DND-41 (cell line): ENCODE measurements around the gene DPH6.

Experiments
- ATAC-seq: fragments of 200-7000 bp; cut with Tn5 transposase; 3 replicates; pipeline ENCODE4 v1.9.1; 2021; ENCODE audit warnings: low read depth; ENCODE audit not compliant: insufficient read depth
- DNase-seq: peaks from one replicate; pipeline ENCODE4 v3.0.0-alpha.2; 2020
- H2AFZ ChIP-seq: 2 replicates; pipeline ENCODE4 v1.6.0; 2012; ENCODE audit warnings: low read depth, low read length
- H3K27ac ChIP-seq: 2 replicates; pipeline ENCODE4 v1.5.1; 2012; ENCODE audit warnings: low read length, inconsistent platforms
- H3K27me3 ChIP-seq: fragments of 200-600 bp; sonication (generic); 2 replicates; pipeline ENCODE4 v1.6.0; 2012; ENCODE audit warnings: low read length, mild to moderate bottlenecking, inconsistent platforms; ENCODE audit not compliant: insufficient read depth, poor library complexity
- H3K36me3 ChIP-seq: 2 replicates; pipeline ENCODE4 v1.5.1; 2012; ENCODE audit warnings: low read length, inconsistent platforms; ENCODE audit not compliant: insufficient read depth
- H3K4me1 ChIP-seq: 2 replicates; pipeline ENCODE4 v1.5.1; 2012; ENCODE audit warnings: mild to moderate bottlenecking, low read length; ENCODE audit not compliant: insufficient read depth
- H3K4me2 ChIP-seq: 2 replicates; pipeline ENCODE4 v1.6.0; 2012; ENCODE audit warnings: mild to moderate bottlenecking, moderate library complexity, low read length, inconsistent platforms; ENCODE audit not compliant: insufficient read depth
- H3K4me3 ChIP-seq, 2 experiments: fragments of 200-600 bp in 1 of 2; shearing (Covaris generic) in 1 of 2; 2 replicates each; pipeline ENCODE4 v1.5.1; 2012 to 2016; ENCODE audit warnings: inconsistent platforms in 2 of 2, low read length in 2 of 2, mild to moderate bottlenecking in 2 of 2, low read depth in 1 of 2, moderate library complexity in 1 of 2
- H3K79me2 ChIP-seq: 2 replicates; pipeline ENCODE4 v1.6.0; 2012; ENCODE audit warnings: low read length, inconsistent platforms; ENCODE audit not compliant: insufficient read depth
- H3K9ac ChIP-seq: 2 replicates; pipeline ENCODE4 v1.6.0; 2012; ENCODE audit warnings: low read depth, mild to moderate bottlenecking, inconsistent platforms, low read length, moderate library complexity
- H3K9me3 ChIP-seq: 2 replicates; pipeline ENCODE4 v1.5.1; 2012; ENCODE audit warnings: low read length, moderate library complexity, mild to moderate bottlenecking, inconsistent platforms; ENCODE audit not compliant: insufficient read depth, severe bottlenecking
- H4K20me1 ChIP-seq: 2 replicates; pipeline ENCODE4 v1.6.0; 2012; ENCODE audit warnings: low read length; ENCODE audit not compliant: insufficient read depth
- CTCF ChIP-seq: IDR thresholded peaks from 2 replicates; pipeline ENCODE4 v1.5.1; 2012; ENCODE audit warnings: borderline replicate concordance, low read length, moderate library complexity, mild to moderate bottlenecking; ENCODE audit not compliant: poor library complexity, severe bottlenecking; ENCODE audit errors: extremely low read depth
- EZH2 ChIP-seq: IDR thresholded peaks from 3 replicates; pipeline ENCODE4 v1.6.1; 2012; ENCODE audit warnings: borderline replicate concordance, low read depth, mild to moderate bottlenecking, moderate library complexity, low read length, inconsistent platforms; ENCODE audit not compliant: severe bottlenecking

Gene DPH6

DNA sequence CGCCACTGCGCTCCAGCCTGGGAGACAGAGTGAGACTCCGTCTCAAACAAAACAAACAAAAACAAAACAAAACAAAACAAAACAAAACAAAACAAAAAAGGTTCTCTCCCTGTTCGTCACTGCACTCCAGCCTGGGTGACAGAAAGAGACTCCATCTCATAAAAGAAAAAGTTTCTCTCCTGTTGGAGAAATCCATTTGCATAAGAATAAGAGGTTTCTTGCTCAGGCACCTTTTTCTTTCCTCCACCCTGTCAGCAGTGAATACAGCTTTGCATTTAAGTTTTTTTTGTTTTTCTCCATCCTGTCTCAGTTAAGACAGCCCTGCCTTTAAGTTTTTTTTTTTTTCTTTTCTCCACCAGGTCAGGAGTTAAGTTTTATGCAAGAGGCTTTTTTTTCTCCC is 109.5 kb downstream of the DPH6 start:
- Histone ChIP-seq H3K79me2 (no peaks in the 10 kb centered on the region), H3K27me3 (no peaks in the 10 kb centered on the region), H3K4me1 (no peaks in the 10 kb centered on the region), H2AFZ (no peak overlapping the region), H3K9ac (no peak overlapping the region), H3K9me3 (no peaks in the 10 kb centered on the region), H4K20me1 (no peaks in the 10 kb centered on the region), H3K27ac (no peak overlapping the region), H3K4me2 (no peak overlapping the region), H3K4me3 (no peak overlapping the region), H3K36me3 (no peaks in the 10 kb centered on the region)
- TF ChIP-seq EZH2 (no peak), CTCF (no peak)
- no peak for DNase-seq
- ATAC-seq = no peak

DNA sequence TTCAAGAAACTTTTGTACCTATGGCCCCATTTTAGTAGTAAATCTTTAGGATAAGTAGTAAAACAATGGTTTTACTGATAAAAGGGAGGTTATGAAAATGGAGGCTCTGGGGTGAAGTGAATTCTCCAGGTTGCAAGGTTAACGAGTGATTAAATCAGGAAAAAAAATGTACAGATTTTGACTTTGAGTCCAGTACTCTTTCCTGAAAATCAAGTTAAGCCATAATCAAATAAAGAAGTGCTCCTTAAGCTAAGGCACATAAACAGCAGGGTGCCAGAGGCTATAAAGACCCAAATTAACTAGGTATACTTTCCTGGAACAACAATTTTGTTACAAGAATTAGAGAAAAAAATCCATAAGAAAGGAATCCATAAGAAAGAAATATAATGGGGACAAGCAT is 114.7 kb downstream of the DPH6 start:
- ATAC-seq (no peak), DNase-seq (no peak)
- H3K79me2 ChIP-seq = no peaks in the 10 kb centered on the region
- H3K9me3 ChIP-seq = no peaks in the 10 kb centered on the region
- TF ChIP-seq EZH2 = no peak
- no peak for TF ChIP-seq CTCF
- no peak overlapping the region for H3K4me2 ChIP-seq
- H2AFZ ChIP-seq = no peak overlapping the region
- no peak overlapping the region for H3K9ac ChIP-seq
- no peaks in the 10 kb centered on the region for H3K27me3 ChIP-seq
- no peaks in the 10 kb centered on the region for H3K36me3 ChIP-seq
- H3K27ac ChIP-seq = no peak overlapping the region
- H4K20me1 ChIP-seq = no peaks in the 10 kb centered on the region
- no peak overlapping the region for H3K4me3 ChIP-seq
- H3K4me1 ChIP-seq = no peaks in the 10 kb centered on the region

DNA sequence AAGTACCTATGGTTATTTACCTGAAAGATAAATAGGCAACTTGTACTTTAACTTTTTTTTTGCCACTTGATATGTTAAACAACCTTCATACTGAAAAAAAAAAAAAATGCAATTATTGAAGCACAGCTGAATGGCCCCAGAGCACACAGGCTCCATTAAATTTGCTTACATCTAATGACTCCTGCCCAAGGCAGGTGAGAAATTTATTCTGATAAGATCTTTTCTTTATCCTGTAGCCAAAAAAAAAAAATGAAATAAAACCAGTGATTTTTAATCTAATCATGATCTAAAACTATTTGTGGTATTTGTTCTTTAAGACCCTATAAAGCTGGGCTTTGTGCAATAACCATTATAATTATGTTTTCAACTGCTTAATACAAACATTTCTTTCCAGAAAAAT is 115.7 kb downstream of the DPH6 start:
- H3K9me3 ChIP-seq = no peaks in the 10 kb centered on the region
- H3K79me2 ChIP-seq = no peaks in the 10 kb centered on the region
- no peak for TF ChIP-seq EZH2
- TF ChIP-seq CTCF = no peak
- H3K4me1 ChIP-seq = no peaks in the 10 kb centered on the region
- no peak for ATAC-seq
- no peaks in the 10 kb centered on the region for H3K27me3 ChIP-seq
- no peak overlapping the region for H2AFZ ChIP-seq
- H4K20me1 ChIP-seq = no peaks in the 10 kb centered on the region
- no peak overlapping the region for H3K4me3 ChIP-seq
- H3K27ac ChIP-seq = no peak overlapping the region
- no peak overlapping the region for H3K4me2 ChIP-seq
- no peak overlapping the region for H3K9ac ChIP-seq
- no peak for DNase-seq
- no peaks in the 10 kb centered on the region for H3K36me3 ChIP-seq

DNA sequence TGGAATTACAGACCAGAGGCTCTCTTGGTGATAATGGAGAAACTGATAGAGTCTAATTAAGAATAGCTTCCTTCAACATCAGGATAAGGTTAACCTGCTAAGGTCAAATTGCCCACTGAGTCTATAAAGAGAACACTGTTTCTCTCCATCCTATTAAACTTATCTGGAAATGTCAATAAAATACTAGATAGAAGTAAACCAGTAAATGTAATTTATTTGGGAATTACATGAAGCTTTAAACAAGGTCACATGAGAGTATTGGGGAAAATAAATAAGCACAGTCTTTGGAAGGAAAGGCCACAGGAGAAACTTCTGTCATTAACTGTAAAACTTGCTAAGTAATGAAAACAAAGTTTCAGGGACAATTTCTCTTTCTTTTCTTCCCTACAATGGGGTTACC is 118.5 kb downstream of the DPH6 start:
- H3K36me3 ChIP-seq = no peaks in the 10 kb centered on the region
- H3K4me3 ChIP-seq = no peak overlapping the region
- no peaks in the 10 kb centered on the region for H3K27me3 ChIP-seq
- TF ChIP-seq CTCF (no peak), EZH2 (no peak)
- H3K9me3 ChIP-seq = no peaks in the 10 kb centered on the region
- no peaks in the 10 kb centered on the region for H3K4me1 ChIP-seq
- H3K9ac ChIP-seq = no peak overlapping the region
- H3K27ac ChIP-seq = no peak overlapping the region
- no peak overlapping the region for H2AFZ ChIP-seq
- ATAC-seq = no peak
- no peaks in the 10 kb centered on the region for H3K79me2 ChIP-seq
- no peaks in the 10 kb centered on the region for H4K20me1 ChIP-seq
- no peak for DNase-seq
- H3K4me2 ChIP-seq = no peak overlapping the region
